Activated naive CD8-positive, alpha-beta T cell treated with anti-CD3 and anti-CD28 coated beads for 36 hours (primary cell): ENCODE data around the gene RAB11A. TPM values are rescaled to one million over a fixed set of nuclear protein-coding genes. Genes with fewer than 3 reads are reported as not detected.
A peak's percentile ranks its signal among the peaks of the same experiment; 100 is the strongest.
"Not testable (repeated sequence)": the region's sequence is repeated elsewhere in the genome, so short reads cannot be mapped to it uniquely, and the experiment has no call there.

Experiments used
- DNase-seq: peaks from one replicate; pipeline ENCODE4 v3.0.0; 2021
- H3K27ac Mint-ChIP-seq: one replicate; pipeline ENCODE4 v1.8.0; 2022; ENCODE audit warnings: mild to moderate bottlenecking, moderate library complexity, mixed read lengths
- H3K27me3 Mint-ChIP-seq: one replicate; pipeline ENCODE4 v1.8.0; 2022; ENCODE audit warnings: mild to moderate bottlenecking, mixed read lengths
- H3K36me3 Mint-ChIP-seq: one replicate; pipeline ENCODE4 v1.8.0; 2021; ENCODE audit warnings: mild to moderate bottlenecking, mixed read lengths
- H3K4me1 Mint-ChIP-seq: one replicate; pipeline ENCODE4 v1.8.0; 2021; ENCODE audit warnings: mixed read lengths
- H3K4me3 Mint-ChIP-seq: one replicate; pipeline ENCODE4 v1.8.0; 2022; ENCODE audit warnings: mild to moderate bottlenecking, moderate library complexity, mixed read lengths
- H3K9me3 Mint-ChIP-seq: one replicate; pipeline ENCODE4 v1.8.0; 2022; ENCODE audit warnings: mixed read lengths
- total RNA-seq, 2 experiments: library from RNA; stranded (reverse); gene quantifications; one replicate each; pipeline ENCODE4 v1.2.3, GENCODE V29; 2021

RAB11A gene
- total RNA-seq, 2 experiments from 2014 or later = 129 to 130 TPM

GRCh38 chr15:65836665-65837064 is 32.6 kb upstream of the RAB11A start:
- no peak overlapping the region for H3K4me3 Mint-ChIP-seq
- no peaks in the 10 kb centered on the region for H3K9me3 Mint-ChIP-seq
- H3K4me1 Mint-ChIP-seq = peaks cover 22% of the 10 kb centered on the region
- no peaks in the 10 kb centered on the region for H3K27me3 Mint-ChIP-seq
- no peak for DNase-seq
- H3K27ac Mint-ChIP-seq = no peak overlapping the region
- no peaks in the 10 kb centered on the region for H3K36me3 Mint-ChIP-seq

- no peaks in the 10 kb centered on the region for H3K9me3 Mint-ChIP-seq
- DNase-seq = no peak
- H3K27me3 Mint-ChIP-seq = no peaks in the 10 kb centered on the region
- peaks cover 18% of the 10 kb centered on the region for H3K4me1 Mint-ChIP-seq
- H3K36me3 Mint-ChIP-seq = no peaks in the 10 kb centered on the region
- no peak overlapping the region for H3K4me3 Mint-ChIP-seq
- no peak overlapping the region for H3K27ac Mint-ChIP-seq
Measured at GRCh38 chr15:65837301-65838294, 31.7 kb upstream of the RAB11A start.

GRCh38 chr15:65839354-65839901 is 29.9 kb upstream of the RAB11A start:
- no peaks in the 10 kb centered on the region for H3K27me3 Mint-ChIP-seq
- no peaks in the 10 kb centered on the region for H3K36me3 Mint-ChIP-seq
- no peak overlapping the region for H3K4me3 Mint-ChIP-seq
- no peak for DNase-seq
- no peaks in the 10 kb centered on the region for H3K9me3 Mint-ChIP-seq
- no peak overlapping the region for H3K27ac Mint-ChIP-seq
- peaks cover 2% of the 10 kb centered on the region for H3K4me1 Mint-ChIP-seq

- Mint-ChIP-seq H3K4me1 (peaks cover 2% of the 10 kb centered on the region), H3K27me3 (no peaks in the 10 kb centered on the region), H3K27ac (no peak overlapping the region), H3K9me3 (no peaks in the 10 kb centered on the region), H3K36me3 (no peaks in the 10 kb centered on the region), H3K4me3 (no peak overlapping the region)
- DNase-seq = no peak
Measured at GRCh38 chr15:65839985-65840384, 29.3 kb upstream of the RAB11A start.

- Mint-ChIP-seq H3K4me3 (no peak overlapping the region), H3K27ac (no peak overlapping the region), H3K27me3 (no peaks in the 10 kb centered on the region), H3K9me3 (no peaks in the 10 kb centered on the region), H3K4me1 (no peaks in the 10 kb centered on the region), H3K36me3 (no peaks in the 10 kb centered on the region)
- DNase-seq = no peak
Measured at GRCh38 chr15:65841121-65841930, 28.0 kb upstream of the RAB11A start.

GRCh38 chr15:65845826-65846519 is 23.3 kb upstream of the RAB11A start:
- no peak overlapping the region for H3K4me3 Mint-ChIP-seq
- H3K27ac Mint-ChIP-seq = no peak overlapping the region
- no peaks in the 10 kb centered on the region for H3K4me1 Mint-ChIP-seq
- no peak for DNase-seq
- no peaks in the 10 kb centered on the region for H3K9me3 Mint-ChIP-seq
- no peaks in the 10 kb centered on the region for H3K36me3 Mint-ChIP-seq
- no peaks in the 10 kb centered on the region for H3K27me3 Mint-ChIP-seq

GRCh38 chr15:65847989-65848388 is 21.3 kb upstream of the RAB11A start:
- H3K27me3 Mint-ChIP-seq = no peaks in the 10 kb centered on the region
- no peak overlapping the region for H3K27ac Mint-ChIP-seq
- no peak overlapping the region for H3K4me3 Mint-ChIP-seq
- H3K36me3 Mint-ChIP-seq = no peaks in the 10 kb centered on the region
- H3K9me3 Mint-ChIP-seq = no peaks in the 10 kb centered on the region
- DNase-seq = no peak
- H3K4me1 Mint-ChIP-seq = no peaks in the 10 kb centered on the region

GRCh38 chr15:65851981-65852380 is 17.3 kb upstream of the RAB11A start:
- H3K4me3 Mint-ChIP-seq = no peak overlapping the region
- no peaks in the 10 kb centered on the region for H3K9me3 Mint-ChIP-seq
- no peaks in the 10 kb centered on the region for H3K36me3 Mint-ChIP-seq
- no peaks in the 10 kb centered on the region for H3K27me3 Mint-ChIP-seq
- DNase-seq = no peak
- no peak overlapping the region for H3K27ac Mint-ChIP-seq
- peaks cover 5% of the 10 kb centered on the region for H3K4me1 Mint-ChIP-seq

GRCh38 chr15:65856821-65857455 is 12.4 kb upstream of the RAB11A start:
- Mint-ChIP-seq H3K27ac (no peak overlapping the region), H3K27me3 (no peaks in the 10 kb centered on the region), H3K4me3 (no peak overlapping the region), H3K36me3 (no peaks in the 10 kb centered on the region), H3K4me1 (peaks cover 8% of the 10 kb centered on the region), H3K9me3 (no peaks in the 10 kb centered on the region)
- peak; percentile 70 for DNase-seq

GRCh38 chr15:65857718-65858402 is 11.4 kb upstream of the RAB11A start:
- H3K36me3 Mint-ChIP-seq = no peaks in the 10 kb centered on the region
- H3K4me3 Mint-ChIP-seq = no peak overlapping the region
- H3K27me3 Mint-ChIP-seq = no peaks in the 10 kb centered on the region
- H3K27ac Mint-ChIP-seq = no peak overlapping the region
- H3K9me3 Mint-ChIP-seq = no peaks in the 10 kb centered on the region
- DNase-seq = no peak
- H3K4me1 Mint-ChIP-seq = peaks cover 11% of the 10 kb centered on the region

- peak; percentile 71 for DNase-seq
- H3K36me3 Mint-ChIP-seq = no peaks in the 10 kb centered on the region
- no peak overlapping the region for H3K4me3 Mint-ChIP-seq
- H3K9me3 Mint-ChIP-seq = no peaks in the 10 kb centered on the region
- peaks cover 7% of the 10 kb centered on the region for H3K4me1 Mint-ChIP-seq
- H3K27me3 Mint-ChIP-seq = no peaks in the 10 kb centered on the region
- no peak overlapping the region for H3K27ac Mint-ChIP-seq
Measured at GRCh38 chr15:65862682-65863081, 6.6 kb upstream of the RAB11A start.

- Mint-ChIP-seq H3K4me1 (peaks cover 4% of the 10 kb centered on the region), H3K4me3 (no peak overlapping the region), H3K27me3 (no peaks in the 10 kb centered on the region), H3K36me3 (no peaks in the 10 kb centered on the region), H3K27ac (no peak overlapping the region), H3K9me3 (no peaks in the 10 kb centered on the region)
- DNase-seq = no peak
Measured at GRCh38 chr15:65863106-65863505, 6.2 kb upstream of the RAB11A start.

- no peak for DNase-seq
- H3K4me1 Mint-ChIP-seq = peaks cover 23% of the 10 kb centered on the region
- no peak overlapping the region for H3K4me3 Mint-ChIP-seq
- H3K27me3 Mint-ChIP-seq = peaks cover 7% of the 10 kb centered on the region
- no peak overlapping the region for H3K27ac Mint-ChIP-seq
- peaks cover 8% of the 10 kb centered on the region for H3K36me3 Mint-ChIP-seq
- H3K9me3 Mint-ChIP-seq = no peaks in the 10 kb centered on the region
Measured at GRCh38 chr15:65867244-65867643, 2.0 kb upstream of the RAB11A start.

- not testable (repeated sequence) for H3K4me3 Mint-ChIP-seq, DNase-seq, H3K36me3 Mint-ChIP-seq, H3K27me3 Mint-ChIP-seq, H3K27ac Mint-ChIP-seq, H3K9me3 Mint-ChIP-seq
- peaks cover 24% of the 10 kb centered on the region for H3K4me1 Mint-ChIP-seq
Measured at GRCh38 chr15:65867933-65868332, 1.4 kb upstream of the RAB11A start.
